MM.1S (cell line): ENCODE data around the gene NUP188.

Source experiments
- DNase-seq: peaks from one replicate; pipeline ENCODE4 v3.0.0-alpha.2; 2015
- H2AFZ ChIP-seq: fragments of 300-600 bp; sonication (generic); 2 replicates; pipeline ENCODE4 v1.6.0; 2016; ENCODE audit warnings: antibody characterized with exemption, low read length
- H3F3A ChIP-seq: fragments of 300-600 bp; sonication (generic); 2 replicates; pipeline ENCODE4 v1.6.1; 2016; ENCODE audit warnings: mild to moderate bottlenecking, antibody characterized with exemption, low read length, moderate library complexity, mixed read lengths; ENCODE audit not compliant: insufficient read depth
- H3K27ac ChIP-seq: fragments of 300-600 bp; sonication (generic); 2 replicates; pipeline ENCODE4 v1.5.1; 2016; ENCODE audit warnings: mild to moderate bottlenecking, low read length
- H3K27me3 ChIP-seq: fragments of 300-600 bp; sonication (generic); replicated peaks from 2 replicates; pipeline ENCODE4 v1.6.0; 2016; ENCODE audit warnings: low read length; ENCODE audit not compliant: insufficient read depth
- H3K36me3 ChIP-seq: fragments of 300-600 bp; sonication (generic); replicated peaks from 2 replicates; pipeline ENCODE4 v1.6.1; 2016; ENCODE audit warnings: mild to moderate bottlenecking, low read length, mixed read lengths; ENCODE audit not compliant: insufficient read depth
- H3K4me1 ChIP-seq: fragments of 300-600 bp; sonication (generic); 2 replicates; pipeline ENCODE4 v1.6.1; 2016; ENCODE audit warnings: low read length, mixed read lengths
- H3K4me2 ChIP-seq: fragments of 300-600 bp; sonication (generic); 2 replicates; pipeline ENCODE4 v1.6.0; 2016; ENCODE audit warnings: low read depth, low read length
- H3K4me3 ChIP-seq: fragments of 300-600 bp; sonication (generic); 2 replicates; pipeline ENCODE4 v1.5.1; 2016; ENCODE audit warnings: low read length, mixed read lengths
- H3K79me2 ChIP-seq: fragments of 300-600 bp; sonication (generic); 2 replicates; pipeline ENCODE4 v1.6.1; 2016; ENCODE audit warnings: mixed run types, low read length, mixed read lengths
- H3K9ac ChIP-seq: fragments of 300-600 bp; sonication (generic); 2 replicates; pipeline ENCODE4 v1.6.1; 2016; ENCODE audit warnings: low read length, mixed read lengths
- H3K9me2 ChIP-seq: fragments of 300-600 bp; sonication (generic); replicated peaks from 2 replicates; pipeline ENCODE4 v1.6.1; 2016; ENCODE audit warnings: mild to moderate bottlenecking, low read length, mixed read lengths; ENCODE audit not compliant: insufficient read depth
- H3K9me3 ChIP-seq: fragments of 300-600 bp; sonication (generic); replicated peaks from 2 replicates; pipeline ENCODE4 v1.6.1; 2016; ENCODE audit warnings: mild to moderate bottlenecking, low read length, mixed read lengths; ENCODE audit not compliant: insufficient read depth
- H4K20me1 ChIP-seq: fragments of 300-600 bp; sonication (generic); 2 replicates; pipeline ENCODE4 v1.6.1; 2016; ENCODE audit warnings: mild to moderate bottlenecking, low read length, moderate library complexity, mixed read lengths; ENCODE audit not compliant: insufficient read depth
- CTCF ChIP-seq: fragments of 300-600 bp; sonication (generic); IDR thresholded peaks from 2 replicates; pipeline ENCODE4 v1.5.1; 2016; ENCODE audit warnings: antibody characterized with exemption, low read length, mixed read lengths
- EZH2 ChIP-seq: fragments of 300-600 bp; sonication (generic); optimal IDR thresholded peaks from 2 replicates; pipeline ENCODE3; 2017; ENCODE audit warnings: low read depth, mild to moderate bottlenecking, antibody characterized with exemption, low read length, mixed read lengths
- EZH2phosphoT487 ChIP-seq: fragments of 300-600 bp; sonication (generic); IDR thresholded peaks from 2 replicates; pipeline ENCODE4 v1.6.1; 2018; ENCODE audit warnings: antibody characterized with exemption, low read length

NUP188 gene

DNA sequence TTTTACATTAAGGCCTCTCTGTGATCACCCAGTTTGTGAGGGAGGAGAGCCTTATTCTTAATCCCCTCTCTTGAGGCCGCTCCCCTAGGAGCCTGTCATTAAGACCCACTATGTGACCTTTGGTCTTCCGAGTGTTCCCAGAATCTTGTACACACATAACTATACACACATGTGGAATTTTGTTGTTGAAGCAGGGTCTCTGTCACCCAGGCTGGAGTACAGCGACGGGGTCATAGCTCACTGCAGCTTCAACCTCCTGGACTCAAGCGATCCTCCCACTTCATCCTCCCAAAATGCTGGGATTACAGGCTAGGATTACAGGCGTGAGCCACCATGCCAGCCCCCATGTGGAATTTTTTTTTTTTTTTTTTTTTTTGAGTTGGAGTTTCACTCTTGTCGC lies 41.5 kb upstream of the NUP188 start:
- H3K79me2 ChIP-seq: peaks cover 34% of the 10 kb centered on the region
- H2AFZ ChIP-seq: no peak overlapping the region
- H3K4me3 ChIP-seq: no peak overlapping the region
- H3K36me3 ChIP-seq: peaks cover 6% of the 10 kb centered on the region; the same call in 1 of the 2 replicates
- H3K4me1 ChIP-seq: peaks cover 18% of the 10 kb centered on the region
- no peak overlapping the region for H3K27ac ChIP-seq
- H3K9me3 ChIP-seq: no peaks in the 10 kb centered on the region
- no peak for TF ChIP-seq CTCF
- TF ChIP-seq EZH2: no peak
- TF ChIP-seq EZH2phosphoT487: no peak
- peaks cover 5% of the 10 kb centered on the region for H3F3A ChIP-seq
- H3K27me3 ChIP-seq: no peaks in the 10 kb centered on the region
- H3K9me2 ChIP-seq: no peaks in the 10 kb centered on the region
- no peaks in the 10 kb centered on the region for H4K20me1 ChIP-seq
- DNase-seq: no peak
- H3K9ac ChIP-seq: no peak overlapping the region
- no peak overlapping the region for H3K4me2 ChIP-seq

DNA sequence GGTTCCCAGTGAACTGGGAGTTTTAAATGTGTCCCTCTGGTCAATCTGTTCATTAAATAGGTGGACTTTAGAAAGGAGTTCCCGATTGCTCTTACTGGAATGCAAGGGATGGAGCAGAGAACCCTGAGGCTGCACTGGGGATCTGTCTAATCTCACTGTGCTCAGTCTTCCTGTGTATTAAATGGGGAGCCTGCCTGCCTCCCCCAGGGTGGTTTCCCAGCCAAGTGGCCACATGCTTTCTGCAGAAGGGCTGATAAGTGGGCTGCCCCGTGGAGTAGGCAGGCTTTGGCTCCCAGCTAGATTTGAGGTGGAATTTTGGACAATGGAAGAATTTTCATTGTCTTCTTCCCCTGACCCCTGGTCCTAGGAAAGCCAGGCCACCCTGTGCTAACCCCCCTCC lies 40.8 kb upstream of the NUP188 start:
- Histone ChIP-seq H3K27ac (no peak overlapping the region), H3K4me3 (no peak overlapping the region), H2AFZ (no peak overlapping the region), H4K20me1 (no peaks in the 10 kb centered on the region), H3K9me3 (no peaks in the 10 kb centered on the region), H3K9me2 (no peaks in the 10 kb centered on the region), H3K9ac (no peak overlapping the region), H3K36me3 (peaks cover 6% of the 10 kb centered on the region; the same call in 1 of the 2 replicates), H3F3A (peaks cover 5% of the 10 kb centered on the region), H3K27me3 (no peaks in the 10 kb centered on the region), H3K4me2 (no peak overlapping the region), H3K4me1 (peaks cover 14% of the 10 kb centered on the region), H3K79me2 (peaks cover 35% of the 10 kb centered on the region)
- no peak for DNase-seq
- TF ChIP-seq EZH2 (no peak), EZH2phosphoT487 (no peak), CTCF (no peak)

- DNase-seq: no peak
- H3K9ac ChIP-seq: no peak overlapping the region
- H3K27me3 ChIP-seq: no peaks in the 10 kb centered on the region
- peaks cover 6% of the 10 kb centered on the region; the same call in 1 of the 2 replicates for H3K36me3 ChIP-seq
- H3K9me2 ChIP-seq: no peaks in the 10 kb centered on the region
- H3K4me1 ChIP-seq: no peaks in the 10 kb centered on the region
- H2AFZ ChIP-seq: no peak overlapping the region
- H3K4me2 ChIP-seq: no peak overlapping the region
- no peaks in the 10 kb centered on the region for H3F3A ChIP-seq
- no peak for TF ChIP-seq CTCF
- no peak for TF ChIP-seq EZH2phosphoT487
- TF ChIP-seq EZH2: no peak
- no peak overlapping the region for H3K4me3 ChIP-seq
- H3K79me2 ChIP-seq: peaks cover 34% of the 10 kb centered on the region
- H4K20me1 ChIP-seq: no peaks in the 10 kb centered on the region
- no peaks in the 10 kb centered on the region for H3K9me3 ChIP-seq
- H3K27ac ChIP-seq: no peak overlapping the region
Observed at GRCh38 chr9:128908372-128908771, 39.1 kb upstream of the NUP188 start.
